PC-3 (cell line): ENCODE data around the gene CASZ1.

Source experiments
- EZH2 ChIP-seq: fragments of 300-600 bp; sonication (generic); IDR thresholded peaks from one replicate; pipeline ENCODE4 v1.6.1; 2017; ENCODE audit warnings: antibody characterized with exemption, mild to moderate bottlenecking, low read length; ENCODE audit not compliant: unreplicated experiment
- EZH2phosphoT487 ChIP-seq: fragments of 300-600 bp; sonication (generic); IDR thresholded peaks from 2 replicates; pipeline ENCODE4 v1.6.1; 2018; ENCODE audit warnings: mild to moderate bottlenecking, antibody characterized with exemption, low read length, borderline replicate concordance
- TF ChIP-seq, protein P1 (sequence below): fragments of 300-600 bp; sonication (generic); conservative IDR thresholded peaks from 2 replicates; pipeline ENCODE4 v1.5.1; 2017; ENCODE audit warnings: antibody characterized with exemption, low read depth, mild to moderate bottlenecking, low read length

DNA sequence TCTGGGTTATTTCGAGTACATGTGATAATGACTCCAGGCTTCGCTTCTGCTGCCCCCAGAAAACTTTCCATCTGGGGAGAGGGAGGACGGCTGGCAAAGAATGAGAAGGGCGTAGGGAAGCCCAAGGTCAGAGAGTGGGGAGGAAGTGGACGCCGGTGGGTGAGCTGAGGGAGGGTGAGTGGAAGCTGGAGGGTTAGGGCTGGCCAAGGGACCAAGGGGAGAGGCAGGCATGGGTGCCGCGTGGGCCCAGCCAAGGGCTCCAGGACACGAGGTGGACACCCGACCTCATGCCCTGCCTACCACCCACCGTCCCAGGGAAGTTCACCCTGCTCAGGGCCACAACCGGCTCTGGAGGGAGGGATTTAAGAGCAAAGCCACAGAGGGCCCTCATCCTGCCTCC lies 75.8 kb downstream of the CASZ1 start:
- TF ChIP-seq, protein P1, sequence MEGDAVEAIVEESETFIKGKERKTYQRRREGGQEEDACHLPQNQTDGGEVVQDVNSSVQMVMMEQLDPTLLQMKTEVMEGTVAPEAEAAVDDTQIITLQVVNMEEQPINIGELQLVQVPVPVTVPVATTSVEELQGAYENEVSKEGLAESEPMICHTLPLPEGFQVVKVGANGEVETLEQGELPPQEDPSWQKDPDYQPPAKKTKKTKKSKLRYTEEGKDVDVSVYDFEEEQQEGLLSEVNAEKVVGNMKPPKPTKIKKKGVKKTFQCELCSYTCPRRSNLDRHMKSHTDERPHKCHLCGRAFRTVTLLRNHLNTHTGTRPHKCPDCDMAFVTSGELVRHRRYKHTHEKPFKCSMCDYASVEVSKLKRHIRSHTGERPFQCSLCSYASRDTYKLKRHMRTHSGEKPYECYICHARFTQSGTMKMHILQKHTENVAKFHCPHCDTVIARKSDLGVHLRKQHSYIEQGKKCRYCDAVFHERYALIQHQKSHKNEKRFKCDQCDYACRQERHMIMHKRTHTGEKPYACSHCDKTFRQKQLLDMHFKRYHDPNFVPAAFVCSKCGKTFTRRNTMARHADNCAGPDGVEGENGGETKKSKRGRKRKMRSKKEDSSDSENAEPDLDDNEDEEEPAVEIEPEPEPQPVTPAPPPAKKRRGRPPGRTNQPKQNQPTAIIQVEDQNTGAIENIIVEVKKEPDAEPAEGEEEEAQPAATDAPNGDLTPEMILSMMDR: no peak
- TF ChIP-seq EZH2phosphoT487 (no peak), EZH2 (no peak)
